Activated B cell treated with CpG ODN at 0.5 μM for 24 hours (primary cell): ENCODE data around the gene ANGPTL2. TPM values are rescaled to one million over a fixed set of nuclear protein-coding genes. Genes with fewer than 3 reads are reported as not detected.

ENCODE experiments used
- ATAC-seq: fragments of 200-7000 bp; cut with Tn5 transposase; one replicate; pipeline ENCODE4 v1.10.0; 2021; ENCODE audit warnings: low read depth, mild to moderate bottlenecking, moderate library complexity
- CTCF ChIA-PET: fragments of 350-600 bp; sonication (Branson Sonifier 250); formaldehyde crosslinking; loops from one replicate; lab custom pipeline; 2021; ENCODE audit warnings: antibody characterized with exemption; lab: Charles Lee
- POLR2A ChIA-PET: fragments of 350-600 bp; sonication (Branson Sonifier 250); formaldehyde crosslinking; loops from one replicate; lab custom pipeline; 2021; ENCODE audit warnings: antibody characterized with exemption; lab: Charles Lee
- DNase-seq: peaks from one replicate; pipeline ENCODE4 v3.0.0; 2022
- H3K27ac Mint-ChIP-seq: one replicate; pipeline ENCODE4 v1.8.0; 2020; ENCODE audit warnings: mixed read lengths
- H3K27me3 Mint-ChIP-seq: one replicate; pipeline ENCODE4 v1.8.0; 2021; ENCODE audit warnings: mixed read lengths
- H3K36me3 Mint-ChIP-seq: one replicate; pipeline ENCODE4 v1.8.0; 2021; ENCODE audit warnings: low read depth, mixed read lengths
- H3K4me1 Mint-ChIP-seq: one replicate; pipeline ENCODE4 v1.8.0; 2021; ENCODE audit warnings: mixed read lengths
- H3K4me3 Mint-ChIP-seq: one replicate; pipeline ENCODE4 v1.8.0; 2020; ENCODE audit warnings: mild to moderate bottlenecking, mixed read lengths
- H3K9me3 Mint-ChIP-seq: one replicate; pipeline ENCODE4 v1.8.0; 2020; ENCODE audit warnings: mixed read lengths
- intact Hi-C: fragments of 100-400 bp; cut with micrococcal nuclease; formaldehyde crosslinking; loops from one replicate; pipeline ENCODE4 v1.15.1; 2024
- total RNA-seq: library from RNA; stranded (reverse); gene quantifications from 2 replicates; pipeline ENCODE4 v1.2.3, GENCODE V29; 2022
- TF ChIP-seq, protein P1 (sequence below): fragments of 200-600 bp; IDR thresholded peaks from one replicate; pipeline ENCODE4 v1.8.0; 2022; ENCODE audit warnings: antibody characterized with exemption, mild to moderate bottlenecking

ANGPTL2 gene
- total RNA-seq, 1 donor from 2014 or later = not detected

GRCh38 chr9:127078336-127078735 is 44.1 kb downstream of the ANGPTL2 start:
- ChIA-PET POLR2A (no interaction called here), CTCF (interaction anchor here (0.7 kb wide), 1 partner anchor 18 kb away, joined by 3 read pairs; no protein-coding TSS in a partner anchor)
- TF ChIP-seq, protein P1, sequence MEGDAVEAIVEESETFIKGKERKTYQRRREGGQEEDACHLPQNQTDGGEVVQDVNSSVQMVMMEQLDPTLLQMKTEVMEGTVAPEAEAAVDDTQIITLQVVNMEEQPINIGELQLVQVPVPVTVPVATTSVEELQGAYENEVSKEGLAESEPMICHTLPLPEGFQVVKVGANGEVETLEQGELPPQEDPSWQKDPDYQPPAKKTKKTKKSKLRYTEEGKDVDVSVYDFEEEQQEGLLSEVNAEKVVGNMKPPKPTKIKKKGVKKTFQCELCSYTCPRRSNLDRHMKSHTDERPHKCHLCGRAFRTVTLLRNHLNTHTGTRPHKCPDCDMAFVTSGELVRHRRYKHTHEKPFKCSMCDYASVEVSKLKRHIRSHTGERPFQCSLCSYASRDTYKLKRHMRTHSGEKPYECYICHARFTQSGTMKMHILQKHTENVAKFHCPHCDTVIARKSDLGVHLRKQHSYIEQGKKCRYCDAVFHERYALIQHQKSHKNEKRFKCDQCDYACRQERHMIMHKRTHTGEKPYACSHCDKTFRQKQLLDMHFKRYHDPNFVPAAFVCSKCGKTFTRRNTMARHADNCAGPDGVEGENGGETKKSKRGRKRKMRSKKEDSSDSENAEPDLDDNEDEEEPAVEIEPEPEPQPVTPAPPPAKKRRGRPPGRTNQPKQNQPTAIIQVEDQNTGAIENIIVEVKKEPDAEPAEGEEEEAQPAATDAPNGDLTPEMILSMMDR = no peak
- H3K9me3 Mint-ChIP-seq = no peaks in the 10 kb centered on the region
- DNase-seq = no peak
- no peak overlapping the region for H3K27ac Mint-ChIP-seq
- H3K27me3 Mint-ChIP-seq = no peaks in the 10 kb centered on the region
- peaks cover 25% of the 10 kb centered on the region for H3K36me3 Mint-ChIP-seq
- intact Hi-C loops = no loop called here
- no peak for ATAC-seq
- H3K4me3 Mint-ChIP-seq = no peak overlapping the region
- no peaks in the 10 kb centered on the region for H3K4me1 Mint-ChIP-seq

- H3K27ac Mint-ChIP-seq = no peak overlapping the region
- intact Hi-C loops = no loop called here
- ATAC-seq (no peak), DNase-seq (no peak)
- ChIA-PET CTCF (no interaction called here), POLR2A (no interaction called here)
- H3K36me3 Mint-ChIP-seq = peaks cover 28% of the 10 kb centered on the region
- no peaks in the 10 kb centered on the region for H3K27me3 Mint-ChIP-seq
- TF ChIP-seq, protein P1 = no peak
- no peak overlapping the region for H3K4me3 Mint-ChIP-seq
- no peaks in the 10 kb centered on the region for H3K9me3 Mint-ChIP-seq
- no peaks in the 10 kb centered on the region for H3K4me1 Mint-ChIP-seq
Observed at GRCh38 chr9:127077644-127077946, 44.8 kb downstream of the ANGPTL2 start.

GRCh38 chr9:127076860-127077643 is 45.4 kb downstream of the ANGPTL2 start:
- Mint-ChIP-seq H3K9me3 (no peaks in the 10 kb centered on the region), H3K27ac (no peak overlapping the region), H3K4me1 (no peaks in the 10 kb centered on the region), H3K4me3 (no peak overlapping the region), H3K36me3 (peaks cover 33% of the 10 kb centered on the region), H3K27me3 (no peaks in the 10 kb centered on the region)
- ATAC-seq (no peak), DNase-seq (no peak)
- ChIA-PET CTCF (no interaction called here), POLR2A (no interaction called here)
- TF ChIP-seq, protein P1 = no peak
- intact Hi-C loops = no loop called here

- intact Hi-C loops = no loop called here
- Mint-ChIP-seq H3K4me1 (no peaks in the 10 kb centered on the region), H3K9me3 (peaks cover 3% of the 10 kb centered on the region), H3K27me3 (no peaks in the 10 kb centered on the region), H3K27ac (no peak overlapping the region), H3K36me3 (peaks cover 38% of the 10 kb centered on the region), H3K4me3 (no peak overlapping the region)
- ChIA-PET POLR2A (no interaction called here), CTCF (no interaction called here)
- DNase-seq = no peak
- ATAC-seq = no peak
- TF ChIP-seq, protein P1 = no peak
Observed at GRCh38 chr9:127075624-127076372, 46.6 kb downstream of the ANGPTL2 start.
